Heart right ventricle (tissue), 16 donors: ENCODE data around the gene ARL15. TPM values are rescaled to one million over a fixed set of nuclear protein-coding genes. Genes with fewer than 3 reads are reported as not detected.

Source experiments
- ATAC-seq, 8 donors: fragments of 200-7000 bp; cut with Tn5 transposase; one replicate each; pipeline ENCODE4 v1.9.1; 2020; ENCODE audit warnings: mild to moderate bottlenecking in 8 of 8, moderate library complexity in 8 of 8, moderate number of reproducible peaks in 1 of 8
- DNase-seq, 2 donors: peaks; one replicate each; pipeline ENCODE4 v3.0.0-alpha.2; 2020
- H3K27ac ChIP-seq, 10 donors: fragments of 200-600 bp; sonication (generic) in 2 of 10; one replicate each; pipeline versions ENCODE4 v1.5.0 to v1.8.0; 2020 to 2022; ENCODE audit warnings: mild to moderate bottlenecking in 3 of 10
- H3K27me3 ChIP-seq, 7 donors: fragments of 200-600 bp; one replicate each; pipeline ENCODE4 v1.8.0; 2021 to 2022; ENCODE audit warnings: mild to moderate bottlenecking in 2 of 7
- H3K36me3 ChIP-seq, 9 donors: fragments of 200-600 bp; sonication (generic) in 1 of 9; one replicate each; pipeline versions ENCODE4 v1.5.0 to v1.8.0; 2020 to 2022; ENCODE audit warnings: mild to moderate bottlenecking in 2 of 9
- H3K4me1 ChIP-seq, 9 donors: fragments of 200-600 bp; sonication (generic) in 1 of 9; one replicate each; pipeline versions ENCODE4 v1.5.0 to v1.8.0; 2020 to 2022; ENCODE audit warnings: mild to moderate bottlenecking in 4 of 9
- H3K4me3 ChIP-seq, 10 donors: fragments of 200-600 bp; sonication (generic) in 2 of 10; one replicate each; pipeline versions ENCODE4 v1.5.0 to v1.8.0; 2020 to 2022; ENCODE audit warnings: mild to moderate bottlenecking in 7 of 10, moderate library complexity in 2 of 10
- H3K9me3 ChIP-seq, 11 donors: fragments of 200-600 bp in 10 of 11; sonication (generic) in 2 of 11; one replicate each; pipeline versions ENCODE4 v1.5.0 to v1.8.0; 2013 to 2022; ENCODE audit warnings: mild to moderate bottlenecking in 2 of 11, control low read depth in 1 of 11, moderate library complexity in 1 of 11
- CTCF ChIP-seq, 9 donors: fragments of 200-600 bp; sonication (generic) in 2 of 9; IDR thresholded peaks; one replicate each; pipeline versions ENCODE4 v1.5.0 to v1.8.0; 2021 to 2022; ENCODE audit warnings: antibody characterized with exemption in 9 of 9, mild to moderate bottlenecking in 5 of 9, moderate library complexity in 1 of 9
- WGBS, 2 donors: extraction: QIAGEN DNeasy Blood & Tissue Kit; methylation state at CpG; one replicate each; pipeline ENCODE4 v1.1.7; 2013; ENCODE audit warnings: inconsistent platforms in 1 of 2; 5-methylcytosine and 5-hydroxymethylcytosine counted together
- intact Hi-C, 10 donors: fragments of 100-400 bp; cut with DNase I; formaldehyde crosslinking; loops; one replicate each; pipeline versions ENCODE4 v1.11.1 to v1.14.2; 2022
- polyA plus RNA-seq, 2 donors: library from polyadenylated mRNA; stranded (reverse); fragments of 200-250 nt; gene quantifications; one replicate each; pipeline ENCODE4 v1.2.3, GENCODE V29; 2013
- total RNA-seq, 10 donors: library from RNA; stranded (reverse); fragmentation: NEBNext Ultra II Directional in 3 of 10; extraction: Animal tissue kit (Norgen Biotek cat#: 25700) in 3 of 10; gene quantifications; one replicate each; pipeline versions ENCODE4 v1.2.1 to v1.2.4, GENCODE V29; 2021 to 2023
- donor health status: Arrhythmogenic right ventricular cardiomyopathy.
- donor health status: ischemic (EF 13 %, LVEDD 7.1; RV severe dilation, severe dysfunction).
- donor health status: healthy with polysubstance abuse.
- donor health status: DM: no; HTN: yes; CAD: no.
- donor health status: DM: no; HTN: no; CAD: no.
- donor health status: ischemic (EF 25% LVEDD 6.9; RV normal size, moderate dysfunction).
- donor health status: ischemic (EF 25% LVEDD 5.7; RV mildly dilated, moderate dysfunction).
- donor health status: healthy.
- donor health status: DM: yes; HTN: yes; CAD: no.
- donor health status: Ischemic cardiomyopathy.
- donor health status: ischemic (EF 35%, LVEDD 5.7; RV mildly dilated, moderate dysfunction).
- donor health status: nonischemic (EF 11% LVEDD 7.7; RV severe dilation, severe dysfunction).
- donor health status: DM: yes; HTN: yes; CAD: no.
- donor health status: PGD.
- donor health status: ischemic (EF 29% LVEDD 5.4; RV normal size, mild dysfunction).
- donor health status: nonischemic (EF 23%, LVEDD 6.1; RV moderate dilation, normal function).

The ARL15 gene
- total and polyA plus RNA-seq, 12 donors: 7.8 to 31.8 (median 26.9) TPM

- ATAC-seq (no peak), DNase-seq (no peak)
- no peaks in the 10 kb centered on the region for H3K36me3 ChIP-seq
- no peak for TF ChIP-seq CTCF (IDR thresholded peaks at IDR 0.05)
- intact Hi-C loops: no loop called here
- no peak overlapping the region for H3K27ac ChIP-seq
- 92 to 93% methylated on average over 6 of the region's 6 CpGs for WGBS, 2 donors
- H3K9me3 ChIP-seq: no peaks in the 10 kb centered on the region
- no peak overlapping the region for H3K4me3 ChIP-seq
- H3K27me3 ChIP-seq: no peaks in the 10 kb centered on the region
- H3K4me1 ChIP-seq: peaks cover 0 to 6% (median 0%) of the 10 kb centered on the region in 9 donors
Measured at GRCh38 chr5:53928641-53929040, 381.7 kb downstream of the ARL15 start.

- Histone ChIP-seq H3K9me3 (no peaks in the 10 kb centered on the region), H3K4me3 (no peak overlapping the region), H3K4me1 (peaks cover 0 to 6% (median 0%) of the 10 kb centered on the region in 9 donors), H3K36me3 (no peaks in the 10 kb centered on the region), H3K27me3 (no peaks in the 10 kb centered on the region), H3K27ac (no peak overlapping the region)
- WGBS, 2 donors: 96 to 98% methylated on average over 6 of the region's 6 CpGs
- intact Hi-C loops: no loop called here
- TF ChIP-seq CTCF (IDR thresholded peaks at IDR 0.05): no peak
- no peak for DNase-seq
- ATAC-seq: no peak
Measured at GRCh38 chr5:53927668-53928247, 382.6 kb downstream of the ARL15 start.

GRCh38 chr5:53926026-53926425, 384.3 kb downstream of the ARL15 start:
- Histone ChIP-seq H3K9me3 (no peaks in the 10 kb centered on the region), H3K27me3 (no peaks in the 10 kb centered on the region), H3K27ac (no peak overlapping the region), H3K4me3 (no peak overlapping the region), H3K4me1 (peaks cover 0 to 6% (median 0%) of the 10 kb centered on the region in 9 donors), H3K36me3 (peaks cover 0 to 10% (median 0%) of the 10 kb centered on the region in 9 donors)
- DNase-seq (no peak), ATAC-seq (no peak)
- no peak for TF ChIP-seq CTCF (IDR thresholded peaks at IDR 0.05)
- intact Hi-C loops: no loop called here
- WGBS, 2 donors: 97 to 99% methylated on average over 3 to 4 of the region's 4 CpGs

DNA sequence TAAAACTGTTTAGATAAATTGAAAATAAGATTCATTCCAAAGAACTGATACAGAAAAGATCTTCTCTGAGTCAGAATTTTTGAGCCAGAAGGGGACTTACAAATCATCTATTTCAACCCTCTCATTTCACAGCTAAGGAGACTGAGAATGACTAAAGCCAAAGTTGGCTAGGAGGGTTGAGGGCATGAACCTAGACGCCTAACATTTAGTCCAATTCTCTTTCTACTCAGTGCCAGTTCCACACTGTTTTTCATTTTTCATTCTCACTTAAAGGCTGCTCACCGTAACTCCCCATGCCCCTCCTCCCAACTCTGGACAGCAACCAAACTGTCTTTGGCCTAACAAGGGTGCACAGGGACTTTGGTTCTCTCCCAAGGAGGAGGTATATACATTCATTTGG, 386.0 kb downstream of the ARL15 start:
- 68 to 69% methylated on average over 2 of the region's 2 CpGs for WGBS, 2 donors
- intact Hi-C loops: no loop called here
- TF ChIP-seq CTCF (IDR thresholded peaks at IDR 0.05): no peak
- Histone ChIP-seq H3K27ac (no peak overlapping the region), H3K4me1 (peaks cover 0 to 6% (median 0%) of the 10 kb centered on the region in 9 donors), H3K4me3 (no peak overlapping the region), H3K27me3 (no peaks in the 10 kb centered on the region), H3K9me3 (no peaks in the 10 kb centered on the region), H3K36me3 (peaks cover 0 to 10% (median 0%) of the 10 kb centered on the region in 9 donors)
- no peak for DNase-seq
- no peak for ATAC-seq
